NT2/D1 (cell line): ENCODE results near the gene PTPRO.

Source experiments
- SUZ12 ChIP-seq: IDR thresholded peaks from 2 replicates; pipeline ENCODE4 v1.6.1; 2011; ENCODE audit not compliant: insufficient read length, insufficient read depth; ENCODE audit errors: extremely low read depth
- ZNF274 ChIP-seq: IDR thresholded peaks from 2 replicates; pipeline ENCODE4 v1.6.1; 2011; ENCODE audit warnings: mild to moderate bottlenecking, low read depth, low read length

DNA sequence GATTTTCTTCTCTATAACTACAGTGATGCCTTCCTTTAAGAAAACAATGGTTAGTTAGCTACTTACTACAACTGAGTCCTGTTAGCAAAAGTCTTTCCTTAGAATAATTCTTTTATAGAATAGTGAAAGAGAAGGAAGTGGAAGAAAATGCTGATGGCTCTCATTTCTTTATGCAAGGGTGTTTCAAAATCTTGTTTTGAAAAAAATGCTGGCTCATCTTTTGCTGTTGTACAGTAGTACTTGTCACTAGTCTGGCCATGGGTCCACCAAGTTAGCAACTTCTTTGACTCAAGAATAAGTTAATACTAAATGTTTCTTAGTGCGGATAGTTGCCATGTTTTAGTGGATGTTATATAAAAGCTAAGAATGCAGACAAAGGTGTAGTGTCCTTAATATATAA lies 225.4 kb downstream of the PTPRO start:
- TF ChIP-seq SUZ12 (no peak), ZNF274 (no peak)
